ENCODE data around the gene AIG1.

Gene AIG1

GRCh38 chr6:143160015-143160414, 99.3 kb downstream of the AIG1 start:
- no peak overlapping the region for H3K4me3 ChIP-seq (ENCODE audit: low read depth, low read length)
- no peak for TF ChIP-seq CTCF (conservative IDR thresholded peaks at IDR 0.05; ENCODE audit: low read depth, low read length)
- DNase-seq (ENCODE audit: low read depth) = no peak

- no peak overlapping the region for H3K4me3 ChIP-seq (ENCODE audit: low read depth, low read length)
Measured at GRCh38 chr6:143160439-143161220, 99.9 kb downstream of the AIG1 start.

GRCh38 chr6:143163621-143164020, 102.9 kb downstream of the AIG1 start:
- no peak for TF ChIP-seq CTCF (conservative IDR thresholded peaks at IDR 0.05; ENCODE audit: low read depth, low read length)
- no peak for DNase-seq (ENCODE audit: low read depth)
- no peak overlapping the region for H3K4me3 ChIP-seq (ENCODE audit: low read depth, low read length)

More at GRCh38 chr6:143160439-143161220, 99.9 kb downstream of the AIG1 start:
- DNase-seq (ENCODE audit: low read depth) = no peak
- TF ChIP-seq CTCF (conservative IDR thresholded peaks at IDR 0.05; ENCODE audit: low read depth, low read length) = no peak

- no peak overlapping the region for H3K4me3 ChIP-seq (ENCODE audit: low read depth, low read length)
- TF ChIP-seq CTCF (conservative IDR thresholded peaks at IDR 0.05; ENCODE audit: low read depth, low read length) = no peak
- peak; percentile 45 for DNase-seq (ENCODE audit: low read depth)
Measured at GRCh38 chr6:143164565-143165105, 103.9 kb downstream of the AIG1 start.

- DNase-seq (ENCODE audit: low read depth) = no peak
- no peak overlapping the region for H3K4me3 ChIP-seq (ENCODE audit: low read depth, low read length)
- no peak for TF ChIP-seq CTCF (conservative IDR thresholded peaks at IDR 0.05; ENCODE audit: low read depth, low read length)
Measured at GRCh38 chr6:143165315-143165855, 104.7 kb downstream of the AIG1 start.

GRCh38 chr6:143166247-143166695, 105.6 kb downstream of the AIG1 start:
- no peak for DNase-seq (ENCODE audit: low read depth)
- TF ChIP-seq CTCF (conservative IDR thresholded peaks at IDR 0.05; ENCODE audit: low read depth, low read length) = no peak
- no peak overlapping the region for H3K4me3 ChIP-seq (ENCODE audit: low read depth, low read length)

Data from choroid plexus epithelial cell (primary cell).